M059J (cell line): ENCODE data around the gene RASD1. TPM values are rescaled to one million over a fixed set of nuclear protein-coding genes. Genes with fewer than 3 reads are reported as not detected.

Source experiments
- total RNA-seq: library from RNA; depleted of rRNA; stranded (reverse); fragments of >200 nt; shearing (Covaris generic); gene quantifications from 2 replicates; pipeline ENCODE4 v1.2.3, GENCODE V29; 2014; rRNA removed

The RASD1 gene
- total RNA-seq, 1 experiment from 2014 or later = 2.1 TPM

Other genes with a start within 250 kb of the RASD1 start
- gene COPS3, start 215.1 kb downstream of the RASD1 start, total RNA-seq = 204 and 245 TPM in 2 replicates
- 1.6 and 1.8 TPM in 2 replicates for gene NT5M, start 193.0 kb downstream of the RASD1 start, total RNA-seq
- gene MED9, start 19.4 kb downstream of the RASD1 start, total RNA-seq = 20.8 and 23.1 TPM in 2 replicates
- 41.5 and 56.8 TPM in 2 replicates for gene PEMT, start 95.3 kb upstream of the RASD1 start, total RNA-seq
- gene RAI1, start 185.1 kb upstream of the RASD1 start, total RNA-seq = 3.9 and 13.1 TPM in 2 replicates